NOMO-1 treated with DMSO at 0.1 percent for 48 hours (cell line): ENCODE data around the gene PLXDC2.

Experiments
- DNase-seq: peaks from one replicate; lab custom pipeline; 2025; ENCODE audit not compliant: unreplicated experiment; lab: John Stamatoyannopoulos, UW

Gene PLXDC2

DNA sequence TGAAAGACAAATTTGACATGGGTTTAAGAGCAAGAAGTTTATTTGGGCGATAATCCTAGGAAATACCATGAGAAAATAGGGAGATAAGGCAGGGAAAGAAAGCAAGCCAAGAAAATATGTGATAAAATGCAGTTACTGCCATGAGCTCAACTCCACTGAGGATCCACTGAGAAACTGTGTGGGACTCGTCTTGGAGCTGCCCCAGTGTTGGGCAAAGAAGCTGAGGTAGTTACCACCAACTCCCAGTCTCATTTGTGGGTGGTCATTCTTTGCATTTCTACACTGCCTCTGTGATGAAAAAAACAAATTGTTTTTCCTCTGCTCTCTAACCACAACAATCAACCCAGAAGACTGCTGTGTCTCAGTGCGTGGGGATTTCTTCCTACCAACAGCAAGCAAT is 498.2 kb downstream of the PLXDC2 start:
- no peak for DNase-seq

DNA sequence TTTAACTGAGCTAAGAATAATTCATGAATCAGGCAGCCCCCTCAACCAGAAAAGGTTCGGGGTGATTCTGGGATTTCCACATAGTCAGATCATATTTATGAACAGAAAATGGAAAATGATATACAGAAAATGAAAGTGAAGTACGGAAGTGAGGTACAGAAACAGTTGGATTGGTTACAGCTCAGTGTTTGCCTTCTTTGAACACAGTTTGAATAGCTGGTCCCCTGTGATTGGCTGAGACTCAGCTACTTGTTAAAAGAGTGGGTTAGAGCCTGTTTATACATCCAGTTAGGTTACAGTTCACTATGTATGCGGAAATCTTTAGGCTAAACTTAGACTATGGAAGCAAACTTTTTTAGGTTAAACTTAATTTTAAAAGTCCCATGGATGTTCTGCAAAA is 511.7 kb downstream of the PLXDC2 start:
- DNase-seq: peak; percentile 2

DNA sequence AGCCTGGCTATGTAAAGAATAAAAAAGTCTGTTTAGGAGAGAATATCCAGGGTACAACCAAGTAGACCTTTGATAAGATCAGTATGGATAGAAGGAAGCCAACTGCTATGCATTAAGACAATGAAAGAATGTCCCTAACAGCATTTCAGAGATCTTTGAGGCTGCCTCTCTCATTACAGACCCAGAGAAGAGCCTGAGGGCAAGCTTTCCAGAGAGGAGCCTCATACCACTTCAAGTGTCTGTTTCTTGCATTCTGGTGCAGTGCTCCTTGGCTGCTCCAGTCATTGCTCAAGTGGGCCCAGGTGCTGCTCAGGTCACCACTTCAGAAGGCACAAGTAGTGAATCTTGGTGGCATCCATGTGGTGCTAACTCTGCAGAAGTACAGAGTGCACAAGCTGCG is 514.0 kb downstream of the PLXDC2 start:
- DNase-seq: no peak

DNA sequence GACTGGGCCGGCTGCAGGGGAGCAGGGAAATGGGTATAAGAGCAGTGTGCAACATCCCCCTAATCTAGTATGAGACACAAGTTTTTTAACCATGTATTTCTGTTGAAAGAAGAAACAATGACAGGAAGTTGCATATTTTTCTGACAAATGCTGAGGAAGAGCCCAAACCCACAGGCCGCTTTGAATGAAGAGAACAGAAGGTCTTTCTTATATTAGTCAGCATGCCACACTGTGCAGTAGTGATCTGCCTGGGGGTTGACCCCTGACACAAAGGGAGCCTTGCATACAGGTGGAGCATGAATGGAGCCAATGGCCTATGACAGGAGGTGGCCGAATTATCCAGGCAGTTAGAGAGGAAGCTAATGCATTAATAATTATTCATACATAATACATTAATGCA is 518.3 kb downstream of the PLXDC2 start:
- DNase-seq: no peak
